Nephron (organoid): ENCODE data around the gene LPCAT1.

Experiments used
- H3K27ac Mint-ChIP-seq, 3 experiments: 2 replicates each; pipeline ENCODE4 v1.8.0; 2020; ENCODE audit warnings: mixed read lengths in 3 of 3, mild to moderate bottlenecking in 2 of 3, moderate library complexity in 1 of 3
- H3K27me3 Mint-ChIP-seq: 2 replicates; pipeline ENCODE4 v1.8.0; 2021; ENCODE audit warnings: low read depth, mild to moderate bottlenecking, moderate library complexity, mixed read lengths
- H3K36me3 Mint-ChIP-seq: 2 replicates; pipeline ENCODE4 v1.8.0; 2020; ENCODE audit warnings: low read depth, mixed read lengths
- H3K4me1 Mint-ChIP-seq: 2 replicates; pipeline ENCODE4 v1.8.0; 2020; ENCODE audit warnings: mixed read lengths
- H3K4me3 Mint-ChIP-seq, 3 experiments: 2 replicates each; pipeline ENCODE4 v1.8.0; 2020; ENCODE audit warnings: mild to moderate bottlenecking in 3 of 3, mixed read lengths in 3 of 3, moderate library complexity in 2 of 3
- H3K9me3 Mint-ChIP-seq: 2 replicates; pipeline ENCODE4 v1.8.0; 2020; ENCODE audit warnings: mixed read lengths
- TF ChIP-seq, protein P1 (sequence below), 3 experiments: fragments of 200-600 bp; sonication (generic); IDR thresholded peaks; one replicate each; pipeline ENCODE4 v1.5.0; 2021; ENCODE audit warnings: antibody characterized with exemption in 3 of 3; ENCODE audit not compliant: unreplicated experiment in 3 of 3

The LPCAT1 gene

DNA sequence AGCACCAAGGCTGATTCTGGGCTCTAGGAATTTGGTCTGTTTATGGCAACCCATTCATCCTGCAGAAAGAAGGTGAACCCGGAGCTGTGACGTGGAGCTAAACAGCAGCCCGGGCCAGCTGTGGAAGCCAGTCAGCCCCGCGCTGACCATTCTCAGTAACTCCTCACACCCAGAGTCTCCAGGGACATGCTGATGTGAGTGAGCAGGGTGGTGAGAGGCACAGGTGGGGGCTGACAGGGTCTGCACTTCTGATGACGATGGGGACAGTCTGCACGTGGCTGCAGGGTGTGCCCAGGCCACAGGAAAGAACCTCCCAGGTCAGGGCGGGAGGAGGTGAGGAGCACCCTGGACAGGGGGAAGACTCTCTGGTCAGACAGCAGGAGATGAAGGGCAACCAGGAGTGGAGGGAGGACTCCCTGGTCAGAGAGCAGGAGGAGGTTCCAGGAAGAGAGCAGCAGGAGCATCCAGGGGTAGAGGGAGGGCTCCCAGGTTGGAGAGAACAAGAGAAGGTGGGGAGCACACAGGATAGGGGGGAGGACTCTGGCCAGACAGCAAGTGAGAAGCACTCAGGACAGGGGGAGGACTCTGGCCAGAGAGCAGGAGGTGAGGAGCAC, 52.4 kb downstream of the LPCAT1 start:
- Mint-ChIP-seq H3K4me3 (no peak overlapping the region), H3K27me3 (no peaks in the 10 kb centered on the region), H3K9me3 (no peaks in the 10 kb centered on the region), H3K36me3 (peaks cover 31% of the 10 kb centered on the region), H3K27ac (no peak overlapping the region), H3K4me1 (no peaks in the 10 kb centered on the region)
- TF ChIP-seq, protein P1, sequence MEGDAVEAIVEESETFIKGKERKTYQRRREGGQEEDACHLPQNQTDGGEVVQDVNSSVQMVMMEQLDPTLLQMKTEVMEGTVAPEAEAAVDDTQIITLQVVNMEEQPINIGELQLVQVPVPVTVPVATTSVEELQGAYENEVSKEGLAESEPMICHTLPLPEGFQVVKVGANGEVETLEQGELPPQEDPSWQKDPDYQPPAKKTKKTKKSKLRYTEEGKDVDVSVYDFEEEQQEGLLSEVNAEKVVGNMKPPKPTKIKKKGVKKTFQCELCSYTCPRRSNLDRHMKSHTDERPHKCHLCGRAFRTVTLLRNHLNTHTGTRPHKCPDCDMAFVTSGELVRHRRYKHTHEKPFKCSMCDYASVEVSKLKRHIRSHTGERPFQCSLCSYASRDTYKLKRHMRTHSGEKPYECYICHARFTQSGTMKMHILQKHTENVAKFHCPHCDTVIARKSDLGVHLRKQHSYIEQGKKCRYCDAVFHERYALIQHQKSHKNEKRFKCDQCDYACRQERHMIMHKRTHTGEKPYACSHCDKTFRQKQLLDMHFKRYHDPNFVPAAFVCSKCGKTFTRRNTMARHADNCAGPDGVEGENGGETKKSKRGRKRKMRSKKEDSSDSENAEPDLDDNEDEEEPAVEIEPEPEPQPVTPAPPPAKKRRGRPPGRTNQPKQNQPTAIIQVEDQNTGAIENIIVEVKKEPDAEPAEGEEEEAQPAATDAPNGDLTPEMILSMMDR (IDR thresholded peaks at IDR 0.05; ENCODE audit: unreplicated experiment in 3 of 3) = no peak

DNA sequence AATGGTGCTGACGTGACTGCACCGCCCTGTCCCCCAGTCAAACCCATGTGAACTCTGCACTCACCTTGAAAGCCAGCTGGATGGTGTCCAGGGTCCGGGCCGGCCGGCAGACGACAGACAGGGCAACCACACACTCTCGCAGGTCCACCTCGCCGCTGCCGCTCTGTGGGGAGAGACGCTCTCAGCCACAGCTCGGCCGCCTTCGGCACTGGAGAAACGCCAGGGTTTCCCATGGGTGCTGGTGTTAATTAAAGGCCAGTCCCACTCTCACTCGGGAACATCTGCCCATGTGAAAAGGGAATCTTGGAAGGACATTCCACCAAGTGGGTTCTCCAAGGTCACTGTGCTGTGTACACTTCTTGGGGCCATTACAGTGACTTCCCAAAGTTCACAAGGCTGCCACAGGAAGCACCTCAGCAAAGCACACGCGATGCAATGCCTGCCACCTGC, 53.0 kb downstream of the LPCAT1 start:
- Mint-ChIP-seq H3K36me3 (peaks cover 33% of the 10 kb centered on the region), H3K27me3 (no peaks in the 10 kb centered on the region), H3K9me3 (no peaks in the 10 kb centered on the region), H3K4me1 (no peaks in the 10 kb centered on the region), H3K4me3 (no peak overlapping the region), H3K27ac (no peak overlapping the region)
- TF ChIP-seq, protein P1 (IDR thresholded peaks at IDR 0.05; ENCODE audit: unreplicated experiment in 3 of 3) = no peak

GRCh38 chr5:1468629-1469527, 54.9 kb downstream of the LPCAT1 start:
- peaks cover 43% of the 10 kb centered on the region for H3K36me3 Mint-ChIP-seq

DNA sequence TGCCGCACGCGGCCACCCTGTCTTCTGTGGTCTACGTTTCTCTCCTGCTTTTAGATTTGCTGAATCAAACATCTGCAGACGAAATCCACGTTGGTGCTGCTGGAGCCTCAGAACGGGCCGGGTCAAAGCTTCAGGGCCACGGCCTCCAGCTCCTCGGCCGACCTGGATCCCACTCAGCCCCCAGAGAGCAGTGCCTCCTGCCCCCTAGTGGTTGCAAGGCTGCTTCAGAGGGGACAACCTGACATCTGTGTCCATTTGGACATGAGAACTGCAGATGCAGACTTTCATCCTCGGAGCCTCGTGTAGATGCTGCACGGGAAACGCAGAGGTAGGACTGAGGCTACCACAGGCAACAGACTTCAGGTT, 55.5 kb downstream of the LPCAT1 start:
- TF ChIP-seq, protein P1 (IDR thresholded peaks at IDR 0.05; ENCODE audit: unreplicated experiment in 3 of 3) = peak; percentile 38 to 67 (median 54)
- Mint-ChIP-seq H3K36me3 (peaks cover 44% of the 10 kb centered on the region), H3K4me1 (no peaks in the 10 kb centered on the region)

More at GRCh38 chr5:1468629-1469527, 54.9 kb downstream of the LPCAT1 start:
- no peak overlapping the region for H3K27ac Mint-ChIP-seq
- TF ChIP-seq, protein P1 (IDR thresholded peaks at IDR 0.05; ENCODE audit: unreplicated experiment in 3 of 3) = no peak
- H3K9me3 Mint-ChIP-seq = no peaks in the 10 kb centered on the region
- no peaks in the 10 kb centered on the region for H3K27me3 Mint-ChIP-seq
- H3K4me1 Mint-ChIP-seq = no peaks in the 10 kb centered on the region
- no peak overlapping the region for H3K4me3 Mint-ChIP-seq

DNA sequence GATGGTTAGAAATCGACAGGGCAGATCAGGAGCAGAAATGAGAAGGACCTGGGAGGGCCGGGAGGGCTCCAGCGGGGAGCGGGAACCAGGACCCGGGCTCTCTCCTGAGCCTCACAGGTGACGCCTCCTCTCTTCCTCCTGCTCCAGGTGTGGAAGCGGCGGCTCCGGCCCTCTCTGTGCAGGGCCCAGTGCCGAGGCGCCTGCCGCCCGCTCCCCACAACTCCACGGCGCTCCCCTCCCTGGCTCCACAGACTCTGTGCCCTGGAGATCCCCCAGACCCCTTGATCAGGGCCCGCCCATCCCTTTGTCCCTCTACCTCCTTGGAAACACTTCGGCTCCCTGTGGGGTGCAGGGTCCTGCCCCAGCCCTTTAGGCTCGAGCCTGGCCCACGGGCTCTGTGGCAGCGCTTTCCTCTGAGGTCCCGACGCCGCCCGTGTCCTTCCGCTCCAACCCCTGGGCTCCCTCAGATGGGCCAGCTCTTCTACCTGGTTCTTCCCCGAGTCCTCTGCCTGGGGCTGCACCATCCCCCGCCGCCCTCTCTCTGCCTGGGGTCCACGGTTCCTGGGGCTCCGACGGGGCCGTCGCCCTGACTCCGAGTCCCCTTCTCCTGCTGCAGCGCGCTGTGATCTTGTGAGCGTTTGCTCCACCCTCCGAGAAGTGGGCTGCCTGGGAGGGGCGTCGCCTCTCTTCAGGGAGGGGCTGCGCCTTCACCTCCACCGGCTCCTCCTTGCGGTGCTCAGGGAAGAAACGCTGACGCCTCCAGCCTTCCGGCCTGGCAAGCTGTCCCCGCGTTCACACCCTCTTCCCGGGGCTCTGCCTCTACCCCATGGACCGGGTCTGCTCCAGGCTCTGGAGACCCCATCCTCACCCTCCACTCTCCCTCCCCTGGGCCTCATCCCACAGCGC, 56.2 kb downstream of the LPCAT1 start:
- TF ChIP-seq, protein P1 (IDR thresholded peaks at IDR 0.05; ENCODE audit: unreplicated experiment in 3 of 3) = no peak
- Mint-ChIP-seq H3K4me3 (no peak overlapping the region), H3K27me3 (no peaks in the 10 kb centered on the region), H3K36me3 (peaks cover 46% of the 10 kb centered on the region), H3K9me3 (no peaks in the 10 kb centered on the region), H3K4me1 (no peaks in the 10 kb centered on the region), H3K27ac (no peak overlapping the region)

More for the DNA sequence above, 55.5 kb downstream of the LPCAT1 start:
- no peak overlapping the region for H3K4me3 Mint-ChIP-seq
- no peaks in the 10 kb centered on the region for H3K27me3 Mint-ChIP-seq
- no peak overlapping the region for H3K27ac Mint-ChIP-seq
- H3K9me3 Mint-ChIP-seq = no peaks in the 10 kb centered on the region
